Peyer's patch (tissue), 4 donors: ENCODE measurements around the gene RPAP3.

Source experiments
- POLR2A ChIP-seq, 2 donors: fragments of 450-650 bp; IDR thresholded peaks; one replicate each; pipeline ENCODE4 v1.5.1; 2017; ENCODE audit warnings: antibody characterized with exemption in 2 of 2, mild to moderate bottlenecking in 2 of 2, moderate library complexity in 2 of 2
- TF ChIP-seq, protein P1 (sequence below), 6 experiments: fragments of 450-650 bp in 4 of 6; fragments of 200-600 bp in 2 of 6; sonication (generic) in 1 of 6; IDR thresholded peaks; one replicate each; pipeline ENCODE4 v1.5.1; 2017 to 2019; ENCODE audit warnings: antibody characterized with exemption in 6 of 6, mild to moderate bottlenecking in 3 of 6, moderate library complexity in 1 of 6

- TF ChIP-seq, protein P1, sequence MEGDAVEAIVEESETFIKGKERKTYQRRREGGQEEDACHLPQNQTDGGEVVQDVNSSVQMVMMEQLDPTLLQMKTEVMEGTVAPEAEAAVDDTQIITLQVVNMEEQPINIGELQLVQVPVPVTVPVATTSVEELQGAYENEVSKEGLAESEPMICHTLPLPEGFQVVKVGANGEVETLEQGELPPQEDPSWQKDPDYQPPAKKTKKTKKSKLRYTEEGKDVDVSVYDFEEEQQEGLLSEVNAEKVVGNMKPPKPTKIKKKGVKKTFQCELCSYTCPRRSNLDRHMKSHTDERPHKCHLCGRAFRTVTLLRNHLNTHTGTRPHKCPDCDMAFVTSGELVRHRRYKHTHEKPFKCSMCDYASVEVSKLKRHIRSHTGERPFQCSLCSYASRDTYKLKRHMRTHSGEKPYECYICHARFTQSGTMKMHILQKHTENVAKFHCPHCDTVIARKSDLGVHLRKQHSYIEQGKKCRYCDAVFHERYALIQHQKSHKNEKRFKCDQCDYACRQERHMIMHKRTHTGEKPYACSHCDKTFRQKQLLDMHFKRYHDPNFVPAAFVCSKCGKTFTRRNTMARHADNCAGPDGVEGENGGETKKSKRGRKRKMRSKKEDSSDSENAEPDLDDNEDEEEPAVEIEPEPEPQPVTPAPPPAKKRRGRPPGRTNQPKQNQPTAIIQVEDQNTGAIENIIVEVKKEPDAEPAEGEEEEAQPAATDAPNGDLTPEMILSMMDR (IDR thresholded peaks at IDR 0.05) = no peak
- no peak for TF ChIP-seq POLR2A (IDR thresholded peaks at IDR 0.05)
Measured at GRCh38 chr12:47735649-47736048, 29.8 kb upstream of the RPAP3 start.
